Measurements from ENCODE around the gene VSX2.

The VSX2 gene

DNA sequence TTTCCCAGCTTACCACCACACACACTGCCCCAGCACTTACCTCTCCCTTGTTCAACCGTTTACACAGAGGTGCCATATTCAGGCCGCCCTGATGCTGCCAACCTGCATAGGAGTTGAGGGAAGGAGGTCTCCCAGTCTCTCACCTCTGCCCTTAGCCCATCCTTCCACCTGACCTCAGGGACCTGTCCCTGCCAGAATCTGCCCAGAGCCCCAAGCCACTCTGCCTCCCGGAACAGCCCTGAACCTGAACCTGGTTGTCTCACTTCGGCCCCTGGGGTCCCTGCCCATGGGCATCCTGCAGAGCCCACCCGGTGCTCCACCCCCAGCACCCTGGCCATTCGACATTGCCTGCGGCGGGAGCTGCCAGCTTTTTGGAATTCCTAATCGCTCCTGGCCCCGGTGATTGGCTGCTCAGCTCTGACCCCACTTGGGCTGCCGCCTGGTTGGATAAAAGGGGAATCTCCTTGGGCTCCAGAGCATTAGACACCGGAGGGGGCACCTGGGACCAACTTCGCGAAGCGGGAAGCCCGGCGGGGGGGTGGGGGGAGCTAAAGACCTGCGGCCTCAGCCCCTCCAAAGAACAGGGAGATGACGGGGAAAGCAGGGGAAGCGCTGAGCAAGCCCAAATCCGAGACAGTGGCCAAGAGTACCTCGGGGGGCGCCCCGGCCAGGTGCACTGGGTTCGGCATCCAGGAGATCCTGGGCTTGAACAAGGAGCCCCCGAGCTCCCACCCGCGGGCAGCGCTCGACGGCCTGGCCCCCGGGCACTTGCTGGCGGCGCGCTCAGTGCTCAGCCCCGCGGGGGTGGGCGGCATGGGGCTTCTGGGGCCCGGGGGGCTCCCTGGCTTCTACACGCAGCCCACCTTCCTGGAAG lies at the start of gene VSX2:
Gene VSX2 (plus strand): TSS at position 476 of the 874 bp plus-strand sequence. CDS start 113 bp downstream, at position 589.
- DNase-seq (ENCODE audit: low read depth) = no peak

DNA sequence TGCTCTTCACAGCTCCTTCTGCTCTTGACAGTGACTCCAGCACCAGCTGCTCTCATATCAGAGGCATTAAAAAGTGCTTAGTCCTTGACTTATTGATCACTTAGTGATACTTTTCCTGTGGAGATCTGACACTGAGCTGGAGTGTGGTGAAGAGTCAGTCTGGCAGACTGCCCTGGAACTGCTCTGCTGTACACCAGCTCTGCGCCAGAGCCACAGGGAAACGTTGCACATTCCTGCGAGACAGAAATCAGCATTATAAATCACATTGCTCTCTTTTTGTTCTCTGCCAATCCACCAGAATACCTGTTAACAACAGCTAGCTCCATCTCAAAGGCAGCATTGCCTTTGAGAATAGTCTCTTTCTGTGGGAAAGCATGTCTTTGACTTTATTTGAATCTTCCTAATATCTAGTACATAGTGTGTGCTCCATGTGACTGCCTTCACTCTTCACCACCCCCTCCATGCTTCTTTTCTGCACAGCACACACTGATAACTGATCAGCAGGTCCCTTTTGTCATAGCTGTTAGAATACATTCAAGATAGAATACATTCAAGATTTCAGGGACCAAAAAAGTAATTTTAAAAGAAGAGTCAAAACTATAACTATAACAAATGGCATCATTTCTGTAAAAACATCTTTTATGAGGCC lies 48.2 kb upstream of the VSX2 start:
- DNase-seq (ENCODE audit: low read depth) = no peak

DNA sequence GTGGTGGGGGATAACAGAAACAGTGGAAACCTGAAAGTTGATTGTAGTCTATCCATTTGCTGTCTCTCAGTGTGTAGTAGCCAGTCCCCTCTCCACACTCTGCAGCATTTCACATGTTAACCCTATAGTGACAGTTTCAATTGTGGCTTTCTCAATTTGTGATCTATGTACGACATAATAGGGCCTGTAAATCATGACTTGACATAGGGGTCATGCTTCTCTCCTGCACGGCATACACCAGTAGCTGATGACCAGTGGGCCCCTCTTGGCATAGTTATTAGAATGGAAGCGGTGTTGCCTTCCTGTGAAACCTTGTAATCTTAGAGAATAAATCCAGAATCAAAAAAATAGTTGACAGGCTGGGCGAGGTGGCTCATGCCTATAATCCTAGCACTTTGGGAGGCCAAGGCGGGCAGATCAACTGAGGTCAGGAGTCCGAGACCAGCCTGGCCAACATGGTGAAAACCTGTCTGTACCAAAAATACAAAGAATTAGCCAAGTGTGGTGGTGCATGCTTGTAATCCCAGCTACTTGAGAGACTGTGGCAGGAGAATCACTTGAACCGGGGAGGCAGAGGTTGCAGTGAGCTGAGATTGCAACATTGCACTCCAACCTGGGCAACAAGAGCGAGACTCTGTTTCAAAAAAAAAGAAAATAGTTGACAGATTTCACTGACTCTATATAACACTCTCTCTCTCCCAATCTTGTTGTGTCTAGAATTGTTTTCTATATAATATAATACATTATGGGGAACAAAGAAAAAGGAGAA lies 44.6 kb upstream of the VSX2 start:
- DNase-seq (ENCODE audit: low read depth) = no peak

DNA sequence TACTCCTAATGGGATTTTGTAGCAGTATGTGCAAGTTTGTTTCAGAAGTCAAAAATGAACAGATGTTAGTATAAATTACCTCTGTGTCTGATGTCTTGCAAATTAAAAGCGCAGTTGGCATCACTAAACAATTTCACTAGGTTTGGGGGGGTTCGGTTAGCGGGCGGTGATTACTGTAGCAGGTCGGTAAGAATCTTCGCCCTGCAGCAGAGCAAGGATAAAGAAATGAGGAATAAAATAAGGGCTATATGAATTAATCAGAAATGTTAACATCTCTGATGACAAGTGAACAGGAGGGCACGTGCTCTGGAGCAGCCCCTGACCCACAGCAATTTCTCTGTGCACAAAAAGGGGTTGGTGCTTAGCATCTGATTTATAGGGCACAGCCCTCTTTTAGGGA lies 43.6 kb upstream of the VSX2 start:
- DNase-seq (ENCODE audit: low read depth) = no peak

DNA sequence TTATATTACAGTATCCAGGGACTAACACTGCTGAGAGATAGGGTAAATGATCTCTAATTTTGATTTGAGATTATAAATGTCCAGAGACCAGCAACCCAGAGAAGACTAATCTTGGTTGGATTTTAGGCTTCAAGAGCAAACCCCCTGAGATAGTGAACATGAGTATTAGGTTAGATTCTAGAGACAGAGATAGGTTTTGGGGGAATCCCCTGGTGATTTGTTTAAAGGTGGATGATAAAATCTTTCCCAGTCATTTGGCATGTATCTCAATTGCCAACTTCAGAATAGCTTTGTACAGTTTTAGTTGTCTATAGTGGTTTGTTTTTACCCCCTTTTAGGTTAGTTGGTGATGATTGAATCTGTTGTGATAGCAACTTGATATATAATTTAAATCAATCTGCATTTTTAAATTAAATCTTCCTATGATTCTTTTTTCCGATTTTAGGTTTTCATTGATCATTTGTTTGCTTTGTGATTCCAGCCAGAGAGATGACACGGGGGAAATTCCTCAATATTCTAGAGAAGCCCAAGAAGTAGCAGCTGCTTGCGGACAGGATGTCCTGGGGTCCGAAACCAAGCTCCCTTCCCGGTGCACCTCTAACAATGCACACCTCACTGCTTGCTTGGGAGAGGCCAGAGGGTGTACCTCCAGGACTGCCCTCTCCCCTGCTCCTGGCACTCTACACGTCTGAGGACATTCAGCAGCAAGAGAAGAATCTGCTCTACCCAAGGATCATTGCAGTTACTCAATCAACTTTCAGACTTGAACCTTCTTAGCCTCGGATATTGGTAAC lies 40.6 kb upstream of the VSX2 start:
- no peak for DNase-seq (ENCODE audit: low read depth)

DNA sequence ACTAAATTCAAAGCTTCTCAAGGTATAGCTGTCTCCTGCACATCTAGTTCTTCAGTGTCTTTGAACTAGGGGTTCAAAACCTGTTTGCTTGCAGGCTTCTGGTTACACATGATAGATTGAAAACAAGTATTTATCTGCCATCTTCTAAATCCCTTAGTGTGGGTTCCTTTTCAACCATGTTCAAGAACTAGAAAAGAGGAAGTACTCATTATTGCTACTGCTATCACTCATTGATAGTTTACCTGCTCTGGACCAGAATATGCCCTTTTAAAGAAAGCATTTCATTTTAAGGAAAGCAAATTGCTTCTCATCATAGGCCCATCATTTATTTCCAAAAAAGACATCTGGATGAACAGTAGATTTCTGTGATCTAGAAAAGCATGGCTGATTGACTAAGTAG lies 37.1 kb upstream of the VSX2 start:
- no peak for DNase-seq (ENCODE audit: low read depth)

DNA sequence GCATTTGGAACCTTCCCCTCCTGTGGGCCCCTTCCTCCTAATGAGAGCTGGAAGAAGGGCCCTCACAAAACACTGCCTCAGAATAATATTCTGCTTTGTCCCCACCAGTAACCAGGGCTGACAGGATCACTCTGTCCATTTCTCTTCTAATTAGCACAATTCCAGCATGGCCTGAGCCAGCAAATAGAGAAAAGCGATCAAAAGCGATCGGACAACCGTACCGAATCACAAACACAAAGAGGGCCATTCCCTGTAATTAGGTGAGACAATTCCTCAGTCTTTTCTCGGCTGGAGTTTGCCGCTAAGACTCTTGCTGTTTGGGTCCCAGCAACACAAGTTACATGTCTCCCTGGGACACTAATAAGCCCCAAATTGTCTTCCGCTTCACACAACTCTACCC lies 35.6 kb upstream of the VSX2 start:
- DNase-seq (ENCODE audit: low read depth) = no peak

DNA sequence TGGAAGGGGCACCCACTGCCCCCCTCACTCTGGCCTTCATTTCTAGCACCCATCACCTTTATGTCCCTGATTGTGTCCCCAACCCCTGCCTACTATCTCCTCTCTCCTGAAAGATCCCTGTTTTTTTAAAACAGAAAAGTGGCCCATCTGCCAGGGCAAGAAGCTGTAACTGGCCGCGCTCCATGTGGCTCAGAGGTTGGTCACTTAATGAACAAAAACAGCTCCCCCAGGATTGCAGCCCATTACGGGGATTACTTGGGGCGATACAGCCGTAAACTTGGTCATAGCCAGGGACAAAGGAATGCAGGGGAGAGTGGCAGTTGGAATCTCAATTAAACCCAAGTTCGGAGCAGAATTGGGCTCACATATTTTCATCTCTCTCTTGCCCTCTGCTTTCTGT lies 34.8 kb upstream of the VSX2 start:
- DNase-seq (ENCODE audit: low read depth) = no peak

DNA sequence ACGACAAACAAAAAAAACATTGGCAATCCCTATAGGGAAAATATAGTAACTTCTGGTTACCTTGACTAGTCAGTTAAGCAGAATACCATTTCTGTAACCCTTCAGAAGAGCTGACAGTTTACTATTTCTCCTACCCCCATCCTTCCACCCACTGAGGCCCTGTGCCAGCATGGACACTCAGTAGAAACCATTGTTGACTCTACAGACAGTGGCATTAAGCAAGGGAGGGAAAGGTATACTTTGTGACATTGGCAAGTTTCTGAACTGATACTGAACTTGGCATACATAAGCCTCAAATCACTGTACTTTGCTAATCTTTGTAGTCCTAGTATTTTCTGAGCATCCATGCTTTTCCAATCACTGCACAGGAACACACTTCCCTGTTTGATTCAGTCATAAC lies 33.4 kb upstream of the VSX2 start:
- no peak for DNase-seq (ENCODE audit: low read depth)

DNA sequence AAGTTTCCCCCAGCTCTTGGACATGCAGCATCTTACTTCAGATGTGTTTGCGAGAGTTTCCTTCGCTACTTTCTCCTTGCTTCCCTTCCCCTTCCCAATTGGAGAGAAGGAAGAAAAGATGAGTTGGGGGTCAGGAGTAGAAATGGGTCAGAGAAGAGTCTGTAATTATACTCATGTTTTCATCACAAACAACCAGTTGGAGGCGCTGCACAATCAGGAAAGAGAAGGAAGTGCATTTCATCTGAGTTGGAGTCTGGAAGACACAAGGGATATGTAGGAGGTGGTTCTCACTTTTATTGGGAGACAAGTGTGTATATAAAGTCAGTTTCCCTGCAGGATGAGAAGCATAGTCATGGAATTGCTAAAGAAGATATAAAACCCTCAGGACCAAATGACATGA lies 31.3 kb upstream of the VSX2 start:
- no peak for DNase-seq (ENCODE audit: low read depth)

DNA sequence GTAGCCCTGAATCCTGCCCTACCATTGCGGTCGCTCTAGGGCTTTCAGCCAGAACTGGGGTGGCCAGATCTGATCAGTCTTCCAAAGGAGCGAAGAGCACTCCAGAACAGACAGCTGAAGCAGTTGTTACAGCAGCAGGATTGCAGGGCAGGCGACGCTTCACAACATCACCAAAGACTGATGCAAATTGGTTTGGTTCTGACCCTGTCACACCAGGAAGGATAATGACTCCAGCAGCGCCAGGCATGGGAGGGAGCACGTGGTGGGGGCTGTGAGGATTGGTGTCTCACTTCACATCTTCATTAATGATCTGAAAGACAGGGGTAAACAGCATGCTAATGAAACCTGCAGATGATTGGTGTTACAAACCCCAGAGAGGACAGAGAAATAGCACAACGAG lies 30.6 kb upstream of the VSX2 start:
- DNase-seq (ENCODE audit: low read depth) = no peak

DNA sequence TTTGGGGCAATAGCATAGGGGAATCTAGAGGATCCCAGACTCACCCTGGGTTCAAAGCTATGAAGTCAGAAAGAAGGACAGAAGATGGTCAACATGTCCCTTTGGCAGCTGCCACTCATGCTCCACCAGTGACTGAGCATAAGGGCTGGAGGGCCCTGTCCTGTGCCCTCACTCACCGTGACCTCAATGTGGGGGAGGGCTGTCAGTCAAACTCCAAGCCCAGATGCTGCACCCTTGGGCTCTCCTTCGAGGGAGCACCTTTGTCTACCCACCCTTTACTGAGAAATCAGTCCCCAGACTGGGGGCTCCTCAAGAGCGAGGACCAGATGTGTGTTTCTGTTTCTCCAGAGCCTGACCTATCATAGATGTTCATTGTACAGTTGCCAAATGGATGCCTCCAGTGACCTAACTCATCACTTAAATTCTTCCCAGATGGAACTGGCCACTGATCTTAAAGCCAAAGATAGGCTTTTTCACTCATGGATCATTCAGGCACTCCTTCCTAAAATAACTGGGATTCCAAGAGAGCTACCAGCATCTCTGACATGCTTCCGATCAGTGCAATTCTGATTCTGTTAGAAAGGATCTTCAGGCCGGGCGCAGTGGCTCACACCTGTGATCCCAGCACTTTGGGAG lies 27.2 kb upstream of the VSX2 start:
- DNase-seq (ENCODE audit: low read depth) = peak; percentile 13

DNA sequence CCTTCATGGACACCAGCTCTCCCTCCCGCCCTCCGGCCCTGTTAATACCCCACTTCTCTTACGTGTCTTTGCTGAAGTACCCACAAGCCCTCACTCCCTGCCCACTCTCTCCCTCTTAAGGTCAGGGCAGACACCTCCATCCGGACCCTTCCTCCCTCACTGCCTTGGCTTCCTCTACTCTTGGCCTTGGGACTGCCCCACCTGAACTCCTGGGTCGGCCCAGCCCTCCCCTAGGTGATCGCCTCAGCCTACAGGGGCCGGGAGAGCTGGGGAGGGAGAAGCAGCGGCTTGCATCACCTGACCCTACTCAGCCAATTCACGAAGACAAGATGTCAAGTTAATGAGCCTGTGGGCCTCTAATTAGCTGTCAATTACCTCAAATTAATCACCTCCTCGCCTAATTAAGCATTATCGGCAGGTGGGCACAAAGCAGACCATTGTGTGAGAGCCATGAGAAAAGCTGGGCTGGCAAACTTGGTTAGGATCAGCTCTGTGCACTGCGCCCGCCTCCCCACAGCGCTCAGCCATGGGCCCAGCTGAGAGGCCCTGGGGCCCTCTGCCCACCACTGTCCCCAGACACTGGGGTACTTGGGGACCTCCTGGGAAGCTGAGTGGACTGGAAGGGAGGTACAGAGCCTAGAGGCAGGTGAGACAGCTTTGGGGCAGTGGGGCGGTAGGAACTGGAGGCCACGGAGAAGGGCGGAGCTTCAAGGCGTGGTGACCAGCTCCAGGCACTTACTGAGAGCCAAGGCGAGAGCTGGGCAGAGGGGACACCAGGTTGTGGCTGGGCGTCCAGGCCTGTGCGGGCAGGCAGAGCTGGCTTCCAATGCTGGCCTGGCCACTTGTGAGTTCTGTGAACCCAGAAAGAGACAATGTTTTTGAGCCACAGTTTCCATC lies 25.1 kb upstream of the VSX2 start:
- DNase-seq (ENCODE audit: low read depth) = no peak

DNA sequence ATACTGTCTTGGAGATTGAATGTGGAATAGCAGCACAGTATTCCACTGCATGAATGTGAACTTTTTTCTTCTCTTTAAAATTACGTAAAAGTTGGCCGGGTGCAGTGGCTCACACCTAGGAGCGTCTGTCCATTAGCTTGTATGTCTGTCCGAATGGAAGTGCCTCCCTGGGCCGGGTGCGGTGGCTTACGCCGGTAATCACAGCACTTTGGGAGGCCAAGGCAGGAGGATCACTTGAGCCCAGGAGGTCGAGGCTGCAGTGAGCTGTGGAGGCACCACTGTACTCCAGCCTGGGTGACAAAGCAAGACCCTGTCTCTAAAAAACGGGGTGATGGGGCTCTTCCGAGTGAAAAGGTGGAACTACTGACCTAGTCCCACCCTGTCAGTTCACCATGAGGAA lies 22.6 kb upstream of the VSX2 start:
- no peak for DNase-seq (ENCODE audit: low read depth)

DNA sequence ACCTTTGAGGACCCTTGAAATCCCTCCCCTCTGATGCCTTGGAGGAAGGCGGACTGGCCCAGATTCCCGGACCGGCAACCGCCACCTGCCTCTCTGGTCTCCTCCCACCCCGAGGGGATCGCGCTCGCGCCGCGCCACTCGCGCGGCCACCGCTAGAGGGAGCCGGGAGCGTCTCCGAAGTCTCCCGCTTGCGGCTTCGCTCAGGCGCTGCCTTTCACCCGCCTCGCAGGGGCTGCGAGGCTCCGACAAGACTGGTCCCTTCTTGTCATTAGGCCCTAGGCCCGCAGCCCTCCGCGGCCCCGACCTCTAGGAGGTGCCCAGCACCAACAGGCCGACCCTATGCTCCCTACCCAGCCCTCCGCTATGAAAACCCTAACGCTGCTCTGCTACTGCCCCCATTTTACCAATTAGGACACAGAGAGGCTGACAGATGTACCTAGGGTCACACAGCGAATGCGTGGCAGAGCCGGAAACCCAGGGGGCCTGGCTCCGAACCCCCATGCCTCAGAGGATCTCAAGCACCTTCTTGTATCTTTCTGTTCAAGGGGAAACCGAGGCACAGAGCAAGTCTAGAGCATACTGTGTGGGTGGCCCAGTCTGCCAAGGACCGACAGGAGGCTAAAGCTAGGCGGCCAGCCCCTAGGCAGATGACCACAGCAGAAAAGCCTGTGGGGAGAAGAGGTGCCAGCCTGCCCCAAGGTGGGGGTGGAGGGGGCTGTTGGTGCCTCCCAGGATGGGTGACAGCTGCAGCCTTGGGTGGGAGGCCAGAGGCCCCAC lies 21.4 kb upstream of the VSX2 start:
- peak; percentile 59 for DNase-seq (ENCODE audit: low read depth)

DNA sequence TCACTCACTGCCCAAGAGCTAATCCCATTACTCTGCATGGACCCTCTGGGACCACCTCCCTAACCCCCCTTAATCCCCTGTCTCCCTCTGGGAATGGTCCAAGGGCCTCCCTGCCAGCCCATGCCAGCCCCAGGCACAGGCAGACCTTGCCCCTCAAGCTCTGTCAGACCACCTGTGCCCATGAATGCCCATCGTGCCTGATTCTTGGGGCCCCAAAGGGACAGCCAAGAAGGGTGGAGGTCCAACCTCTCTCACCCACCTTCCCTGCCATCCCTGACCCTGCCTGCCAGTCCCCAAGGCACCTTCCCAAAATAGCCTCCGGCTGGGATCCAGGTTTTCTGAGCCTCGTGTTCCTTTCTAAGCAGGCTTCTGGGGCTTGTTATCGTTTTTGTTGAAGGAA lies 20.8 kb upstream of the VSX2 start:
- no peak for DNase-seq (ENCODE audit: low read depth)

DNA sequence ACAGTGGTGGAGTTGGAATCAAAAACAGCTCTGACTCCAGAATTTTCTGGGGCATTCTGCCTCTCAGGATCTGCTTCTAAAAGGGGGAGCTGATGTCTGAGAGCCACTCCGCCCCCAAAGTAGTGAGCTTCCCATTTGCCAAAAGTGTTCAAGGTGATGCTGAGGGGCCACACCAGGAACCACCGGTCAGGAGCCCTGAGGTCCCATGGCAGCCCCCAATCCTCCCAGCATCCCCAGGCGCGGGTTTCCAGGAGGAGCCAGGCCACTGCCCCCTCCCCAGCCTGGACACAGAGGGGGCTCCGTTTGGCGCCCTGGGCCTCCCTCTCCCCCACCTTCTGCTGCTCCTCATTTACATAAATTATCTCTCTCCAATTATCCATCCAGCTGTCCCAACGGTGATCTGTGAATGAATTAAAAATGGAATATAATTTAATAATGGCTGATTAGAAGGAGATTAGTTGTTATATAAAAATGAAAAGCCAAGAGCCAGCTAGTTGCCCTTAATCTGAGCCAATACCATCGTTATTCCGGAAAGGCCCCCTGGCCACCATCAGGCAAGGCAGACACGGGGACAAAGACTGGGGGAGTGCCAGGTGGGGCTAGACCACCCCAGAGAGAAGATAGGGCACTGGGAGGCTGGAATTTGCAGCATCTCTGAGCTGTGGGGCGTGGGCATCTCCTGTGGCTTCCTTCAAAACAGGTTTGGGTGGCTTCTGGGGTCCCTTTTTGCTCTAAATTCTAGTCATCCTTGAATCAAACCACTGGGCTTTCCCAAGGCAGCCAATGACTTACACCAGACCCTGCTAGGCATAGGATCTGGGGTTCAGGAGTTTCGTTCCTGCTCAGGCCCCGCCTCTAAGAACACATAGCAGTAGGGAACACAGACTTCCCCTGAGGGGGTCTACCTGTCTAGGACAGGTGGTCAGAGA lies 19.7 kb upstream of the VSX2 start:
- DNase-seq (ENCODE audit: low read depth) = no peak

DNA sequence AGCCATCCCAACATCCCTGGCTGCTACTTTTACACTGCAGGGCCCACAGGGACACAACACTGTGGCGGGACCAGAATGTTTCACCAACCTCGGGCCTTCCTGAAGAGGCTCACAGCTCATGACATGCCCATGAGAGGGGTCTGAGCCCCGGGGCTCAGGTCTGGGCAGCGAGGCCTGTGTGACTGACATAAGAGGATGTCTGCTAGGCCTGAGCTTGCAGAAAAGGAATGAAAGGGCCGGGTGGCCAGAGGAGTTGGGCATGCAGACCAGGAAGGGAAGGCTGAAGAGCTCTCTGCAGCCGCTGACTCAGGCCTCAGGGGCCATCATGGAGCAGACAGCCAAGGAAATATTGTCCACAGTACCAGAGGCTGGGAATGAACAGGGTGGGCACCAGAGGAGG lies 18.3 kb upstream of the VSX2 start:
- DNase-seq (ENCODE audit: low read depth) = no peak

DNA sequence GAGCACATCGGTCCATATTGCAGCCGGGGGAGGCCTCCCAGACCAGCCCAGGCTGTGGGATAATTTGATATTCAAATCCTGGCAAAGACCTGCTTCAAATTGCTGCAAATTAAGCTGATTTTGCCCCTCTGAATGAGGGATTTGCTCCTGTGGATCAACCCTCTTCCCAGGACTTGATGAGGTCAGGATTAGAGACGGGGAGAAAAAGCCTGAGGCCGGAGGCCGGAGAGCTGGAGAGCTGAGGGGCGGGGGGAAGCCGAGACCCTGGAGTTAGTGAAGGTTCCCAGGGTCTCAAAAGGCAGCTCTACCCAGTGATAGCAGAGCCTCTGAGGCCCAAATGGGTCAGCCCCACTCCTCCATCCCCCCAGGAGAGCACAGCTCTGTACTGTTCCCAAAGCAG lies 17.5 kb upstream of the VSX2 start:
- no peak for DNase-seq (ENCODE audit: low read depth)
